GM19043 (cell line): ENCODE results near the gene RECQL5.

Experiments
- ATAC-seq: cut with Tn5 transposase; IDR thresholded peaks from one replicate; pipeline ENCODE4 v1.9.1; 2021; ENCODE audit warnings: low read depth; ENCODE audit not compliant: unreplicated experiment

The RECQL5 gene

DNA sequence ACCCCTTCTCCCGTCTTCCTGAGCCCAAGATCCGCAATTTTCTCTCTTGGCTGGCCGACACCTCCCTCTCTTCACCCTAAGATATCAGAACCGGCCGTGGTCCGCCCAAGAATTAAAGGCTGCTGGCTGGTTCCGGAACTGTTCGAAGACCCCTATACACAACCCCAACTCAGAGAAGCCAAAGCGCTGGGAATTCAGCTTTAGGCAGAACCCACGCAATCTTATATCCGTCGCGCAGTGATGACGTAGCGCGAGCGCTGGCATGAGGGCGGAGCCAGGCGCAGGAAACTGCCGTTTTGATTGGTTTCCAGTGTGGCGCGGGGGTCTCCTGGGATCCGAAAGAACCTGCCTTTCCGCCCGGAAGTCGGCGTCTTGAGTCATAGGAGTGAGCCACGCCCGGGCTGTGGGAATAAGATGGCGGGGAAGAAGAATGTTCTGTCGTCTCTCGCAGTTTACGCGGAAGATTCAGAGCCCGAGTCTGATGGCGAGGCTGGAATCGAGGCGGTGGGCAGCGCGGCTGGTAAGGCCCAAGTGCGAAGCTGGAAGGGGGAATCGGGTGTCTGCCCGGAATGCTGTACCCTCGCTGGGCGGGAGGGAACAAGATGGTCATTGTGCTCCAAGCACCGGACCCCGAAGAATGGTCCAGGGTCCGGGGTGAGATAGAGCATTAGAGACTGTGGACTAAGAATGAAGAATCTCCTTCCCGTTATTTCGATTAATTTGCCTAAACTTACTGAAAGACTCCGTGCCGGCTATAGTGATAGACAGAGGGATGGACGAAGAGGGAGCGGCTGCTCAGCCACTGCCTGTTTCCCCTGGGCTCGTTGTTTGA, at the start of gene RECQL5, which contains the start of gene SAP30BP:
Gene RECQL5, minus strand, starts transcription at position 196 of the 832 bp plus-strand sequence. CDS start 597 bp downstream, outside the sequence.
Gene SAP30BP, plus strand, starts transcription at position 380 of the 832 bp plus-strand sequence. Its CDS starts 35 bp downstream, at position 415.
- ATAC-seq = peak; percentile 52

GRCh38 chr17:75712446-75712845, 45.5 kb upstream of the RECQL5 start:
- no peak for ATAC-seq

DNA sequence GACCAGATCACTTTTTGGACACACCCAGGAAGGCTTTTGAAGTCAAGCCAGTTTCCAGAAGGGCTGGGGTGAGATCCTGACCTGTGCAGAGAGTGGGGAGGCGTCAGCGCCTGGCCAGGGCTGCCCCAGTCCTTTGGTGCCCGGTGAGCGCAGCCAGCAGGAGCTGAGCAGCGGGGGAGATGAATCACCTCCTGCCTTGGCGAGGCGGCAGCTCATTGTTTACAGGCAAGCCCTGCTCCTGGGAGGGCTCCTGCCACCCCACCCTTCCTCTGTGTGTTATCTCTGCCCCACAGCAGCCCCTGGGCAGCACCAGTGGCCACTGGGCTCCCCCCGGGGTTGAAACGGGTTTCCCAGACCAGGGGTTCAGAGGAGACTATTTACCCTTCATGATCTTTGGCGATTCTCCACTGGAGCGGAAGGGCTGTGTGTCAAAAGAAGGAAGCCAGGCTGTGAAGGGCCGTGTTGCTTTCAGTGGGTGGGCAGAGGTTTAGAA, 40.2 kb upstream of the RECQL5 start:
- ATAC-seq = no peak

DNA sequence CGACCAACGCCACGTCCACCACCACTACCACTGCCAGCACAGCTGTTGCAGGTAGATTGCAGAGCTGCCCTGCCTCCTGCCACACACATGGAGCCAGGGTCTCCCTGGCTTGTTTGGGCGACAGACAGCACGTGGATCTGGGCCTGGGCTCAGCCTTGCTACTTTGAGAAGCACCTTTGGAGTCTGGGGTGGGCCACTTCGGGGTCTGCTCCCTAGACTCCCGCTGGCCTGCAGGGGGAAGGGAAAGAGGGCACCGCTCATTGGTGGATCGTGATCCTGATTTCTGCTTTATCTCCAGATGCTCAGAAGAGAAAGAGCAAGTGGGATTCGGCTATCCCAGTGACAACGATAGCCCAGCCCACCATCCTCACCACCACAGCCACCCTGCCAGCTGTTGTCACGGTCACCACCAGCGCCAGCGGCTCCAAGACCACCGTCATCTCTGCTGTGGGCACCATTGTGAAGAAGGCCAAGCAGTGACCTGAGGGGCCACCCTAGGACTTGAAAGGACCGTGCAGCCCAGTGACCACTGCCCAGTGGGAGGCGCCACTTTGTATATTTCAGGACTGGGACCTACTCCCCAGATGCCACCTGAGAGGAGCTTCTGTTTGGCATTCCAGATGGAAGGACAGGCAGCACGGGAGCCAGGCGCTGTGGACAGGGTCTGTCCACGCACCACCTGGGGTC, 39.2 kb upstream of the RECQL5 start:
- no peak for ATAC-seq

- ATAC-seq = no peak
Observed at GRCh38 chr17:75704963-75705875, 38.3 kb upstream of the RECQL5 start.

- no peak for ATAC-seq
Observed at GRCh38 chr17:75703591-75703990, 36.6 kb upstream of the RECQL5 start.

DNA sequence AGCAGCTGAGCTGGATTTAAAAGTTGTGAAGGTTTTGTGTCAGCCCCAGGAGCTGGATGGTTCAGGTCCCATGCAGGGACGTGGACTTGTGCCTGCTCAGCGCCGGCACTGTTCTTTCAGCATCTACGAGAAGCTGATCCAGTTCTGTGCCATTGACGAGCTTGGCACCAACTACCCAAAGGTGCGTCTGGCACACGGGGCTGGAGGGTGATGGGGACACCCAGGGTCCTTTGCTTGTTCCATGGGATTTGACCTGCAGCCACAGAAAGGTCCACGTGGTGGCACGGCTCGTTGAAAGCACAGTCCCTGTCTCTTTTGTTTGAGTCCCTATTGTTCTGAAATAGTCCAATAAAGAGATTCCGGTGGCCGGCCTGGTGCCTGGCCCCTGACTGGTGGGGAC, 36.2 kb upstream of the RECQL5 start:
- no peak for ATAC-seq

GRCh38 chr17:75701288-75701687, 34.3 kb upstream of the RECQL5 start:
- ATAC-seq = no peak

- ATAC-seq = no peak
Observed at GRCh38 chr17:75698659-75699058, 31.7 kb upstream of the RECQL5 start.

DNA sequence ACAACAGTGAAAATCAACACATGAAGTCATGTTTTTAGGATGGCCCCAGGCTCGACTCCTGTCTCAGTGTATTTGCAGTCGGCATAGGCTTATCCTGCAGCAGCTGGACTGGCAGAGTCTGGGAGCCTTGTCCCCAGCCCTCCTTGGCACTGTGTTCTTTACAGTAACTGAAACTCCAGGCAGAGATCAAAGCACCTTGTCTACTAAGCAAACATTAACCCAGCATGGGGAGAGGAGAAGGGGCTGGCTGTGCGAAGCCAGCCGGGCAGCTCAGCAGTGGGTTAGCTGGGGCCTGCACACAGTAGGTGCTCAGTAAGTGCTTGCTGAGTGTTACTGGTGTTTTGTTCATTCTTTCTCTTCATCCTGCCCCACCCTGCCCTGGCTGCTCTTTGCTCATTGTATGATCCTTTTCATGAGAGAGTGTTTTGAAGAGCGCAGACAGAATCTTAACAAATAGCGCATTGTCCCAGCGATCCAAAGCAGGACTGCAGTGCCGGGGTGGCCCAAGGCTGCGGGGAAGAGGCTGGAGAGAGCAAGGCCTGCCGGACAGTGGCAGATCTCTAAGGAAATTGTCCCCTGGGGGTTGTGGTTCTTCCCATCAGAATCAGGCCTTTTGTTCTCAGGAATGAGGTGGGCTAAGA, 30.8 kb upstream of the RECQL5 start:
- ATAC-seq = no peak

- ATAC-seq = no peak
Observed at GRCh38 chr17:75695830-75696271, 28.9 kb upstream of the RECQL5 start.

- no peak for ATAC-seq
Observed at GRCh38 chr17:75695141-75695829, 28.3 kb upstream of the RECQL5 start.

DNA sequence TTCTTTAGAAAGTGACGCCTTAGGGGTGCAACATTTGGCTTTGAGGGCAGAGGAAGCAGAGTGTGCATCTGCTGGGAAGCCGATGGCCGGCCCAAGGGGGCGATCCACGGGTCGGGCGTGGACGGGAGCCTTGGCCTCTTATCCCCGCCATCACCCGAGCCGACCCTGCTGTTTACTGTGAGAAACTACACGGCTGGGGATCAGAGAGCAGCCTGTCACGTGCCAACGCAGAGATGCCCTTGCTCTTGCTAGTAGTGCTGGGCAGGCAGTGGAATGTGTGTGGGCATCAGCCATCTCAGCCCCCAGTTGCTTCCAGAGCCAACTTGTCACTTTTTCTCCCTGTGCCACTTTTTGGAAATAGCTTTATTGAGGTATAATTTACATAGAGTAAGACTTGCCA, 27.6 kb upstream of the RECQL5 start:
- no peak for ATAC-seq

DNA sequence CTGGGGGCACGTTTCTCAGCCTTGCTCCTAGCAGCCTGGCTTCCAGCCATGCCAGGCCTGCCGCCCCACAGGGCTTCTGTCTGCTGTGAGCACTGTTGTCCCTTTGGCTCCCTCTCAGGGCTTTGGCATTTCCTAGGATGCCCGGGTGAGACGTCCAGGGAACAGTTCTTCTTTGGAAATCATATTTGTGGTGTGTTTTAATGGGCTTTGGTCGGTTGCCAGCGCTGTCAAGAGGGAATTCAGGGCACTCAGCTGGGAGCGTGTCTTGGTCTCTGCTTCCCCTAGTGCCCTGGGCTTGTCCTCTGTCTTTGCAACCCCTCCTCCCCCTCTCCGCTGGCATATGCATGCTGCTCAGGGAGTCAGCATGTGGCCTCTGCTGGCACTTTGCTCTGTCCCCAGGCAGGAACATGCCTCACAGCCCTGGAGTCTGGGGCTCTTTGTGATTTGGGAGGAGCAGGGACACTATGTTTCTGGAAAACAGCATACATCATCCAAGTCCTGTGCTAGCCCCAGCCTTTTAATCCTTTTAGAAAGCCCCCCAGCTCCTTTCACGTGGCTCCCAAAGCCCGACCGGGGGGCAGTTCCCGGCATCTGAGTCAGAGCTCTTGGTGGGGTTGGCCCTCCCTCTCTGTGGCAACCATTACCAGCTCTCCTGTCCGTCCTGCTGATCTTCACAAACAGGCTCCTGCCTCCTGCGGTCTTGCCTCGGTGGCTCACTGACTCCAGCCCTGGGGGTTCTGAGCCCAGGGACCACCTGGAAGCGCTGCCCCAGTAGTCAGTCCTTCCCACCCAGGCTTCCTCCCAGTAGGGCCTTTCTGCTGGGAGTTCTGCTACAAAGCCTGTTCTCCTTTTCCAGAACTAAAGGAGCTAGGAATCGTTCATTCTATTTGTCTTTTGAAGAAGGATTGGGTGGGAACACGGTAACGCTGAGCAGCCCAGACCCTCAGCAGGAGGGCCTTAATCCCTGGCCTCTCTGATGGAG, 26.8 kb upstream of the RECQL5 start:
- no peak for ATAC-seq

GRCh38 chr17:75692976-75693375, 26.0 kb upstream of the RECQL5 start:
- ATAC-seq = no peak

DNA sequence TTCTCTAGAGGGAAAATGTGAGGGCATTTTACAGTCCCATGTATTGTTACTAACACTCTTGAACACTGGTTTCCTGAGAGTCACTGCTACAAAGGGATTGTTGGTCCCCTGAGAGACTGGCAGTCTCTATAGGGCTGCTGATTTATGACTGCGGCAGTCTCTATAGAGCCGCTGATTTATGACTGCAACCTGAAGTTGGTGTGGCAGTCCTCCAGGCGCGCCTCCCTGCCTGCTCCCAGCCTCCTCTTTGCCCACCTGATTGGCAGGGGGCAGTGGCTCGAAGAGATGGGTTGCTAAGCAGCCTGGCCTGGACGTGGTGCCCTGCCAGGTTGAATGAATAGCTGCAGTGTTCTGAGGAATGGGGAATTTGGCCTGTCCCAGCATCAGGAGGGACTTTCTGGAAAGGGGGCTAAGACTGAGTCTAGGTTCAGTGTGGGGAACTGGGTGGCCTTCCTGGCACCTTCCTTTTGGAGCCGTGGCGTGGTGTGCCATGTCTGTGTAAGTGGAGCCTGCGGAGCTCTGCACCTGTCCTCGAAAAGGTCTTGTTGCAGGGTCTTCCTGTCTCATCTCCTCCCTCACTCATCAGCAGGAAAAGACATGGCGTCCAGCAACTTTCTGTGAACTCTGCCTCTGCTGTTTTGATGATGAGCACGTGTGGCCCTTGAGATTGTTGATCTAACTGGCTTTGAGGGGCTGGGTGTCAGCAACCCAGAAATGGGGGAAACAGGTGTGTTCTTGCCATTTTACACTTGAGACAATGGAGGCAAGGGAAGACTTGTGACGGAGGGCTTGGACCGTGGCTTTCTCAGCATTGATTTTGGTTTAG, 25.1 kb upstream of the RECQL5 start:
- ATAC-seq = no peak

- ATAC-seq = no peak
Observed at GRCh38 chr17:75691371-75691791, 24.4 kb upstream of the RECQL5 start.
